Neuronal stem cell (in vitro differentiated cells): ENCODE results near the gene TCN1.
"Not testable (repeated sequence)": the region's sequence is repeated elsewhere in the genome, so short reads cannot be mapped to it uniquely, and the experiment has no call there.

ENCODE experiments used
- DNase-seq: peaks from one replicate; pipeline ENCODE4 v3.0.0-alpha.2; 2013; ENCODE audit warnings: low spot score
- H2AFZ ChIP-seq: one replicate; pipeline ENCODE4 v1.6.1; 2013; ENCODE audit warnings: mild to moderate bottlenecking, low read length, inconsistent platforms
- H2AK5ac ChIP-seq: 2 replicates; pipeline ENCODE4 v1.6.1; 2013; ENCODE audit warnings: low read depth, mild to moderate bottlenecking, inconsistent platforms, low read length, moderate library complexity, mixed read lengths
- H2BK120ac ChIP-seq: 2 replicates; pipeline ENCODE4 v1.6.1; 2013; ENCODE audit warnings: low read depth, mild to moderate bottlenecking, inconsistent platforms, low read length, moderate library complexity, mixed read lengths
- H2BK12ac ChIP-seq: one replicate; pipeline ENCODE4 v1.6.1; 2013; ENCODE audit warnings: low read length, inconsistent platforms
- H2BK15ac ChIP-seq: 2 replicates; pipeline ENCODE4 v1.6.1; 2013; ENCODE audit warnings: mild to moderate bottlenecking, low read length, inconsistent platforms, mixed read lengths
- H2BK5ac ChIP-seq: one replicate; pipeline ENCODE4 v1.6.1; 2013; ENCODE audit warnings: inconsistent platforms, mild to moderate bottlenecking, low read length, moderate library complexity
- H3K14ac ChIP-seq: one replicate; pipeline ENCODE4 v1.6.1; 2013; ENCODE audit warnings: low read length, inconsistent platforms
- H3K18ac ChIP-seq: 2 replicates; pipeline ENCODE4 v1.6.1; 2013; ENCODE audit warnings: low read length, inconsistent platforms
- H3K23ac ChIP-seq: 2 replicates; pipeline ENCODE4 v1.6.1; 2013; ENCODE audit warnings: low read depth, mild to moderate bottlenecking, mixed read lengths, low read length, inconsistent platforms; ENCODE audit not compliant: poor library complexity
- H3K27ac ChIP-seq: replicated peaks from 3 replicates; pipeline ENCODE4 v1.5.1; 2013; ENCODE audit warnings: low read length, inconsistent platforms
- H3K27me3 ChIP-seq, 3 experiments: 2 replicates each; pipeline ENCODE4 v1.6.1; 2013; ENCODE audit warnings: low read length in 3 of 3, mild to moderate bottlenecking in 2 of 3, inconsistent platforms in 1 of 3, low read depth in 1 of 3, mixed read lengths in 1 of 3, moderate library complexity in 1 of 3; ENCODE audit not compliant: control insufficient read depth in 3 of 3, insufficient read depth in 3 of 3
- H3K36me3 ChIP-seq, 2 donors: replicated peaks in 1 of 2; 2 replicates each; pipeline ENCODE4 v1.6.1; 2013; ENCODE audit warnings: low read length in 2 of 2; ENCODE audit not compliant: control insufficient read depth in 2 of 2, insufficient read depth in 2 of 2
- H3K4ac ChIP-seq: 2 replicates; pipeline ENCODE4 v1.6.1; 2013; ENCODE audit warnings: inconsistent platforms, mild to moderate bottlenecking, low read length, moderate library complexity
- H3K4me1 ChIP-seq, 2 donors: 1 replicate in 1 of 2; 2 replicates in 1 of 2; pipeline ENCODE4 v1.6.1; 2013; ENCODE audit warnings: low read length in 2 of 2, low read depth in 1 of 2; ENCODE audit not compliant: control insufficient read depth in 2 of 2, insufficient read depth in 1 of 2
- H3K4me2 ChIP-seq: one replicate; pipeline ENCODE4 v1.6.1; 2013; ENCODE audit warnings: mild to moderate bottlenecking, low read length, inconsistent platforms; ENCODE audit not compliant: insufficient read depth, poor library complexity, severe bottlenecking
- H3K4me3 ChIP-seq, 2 donors: 2 replicates each; pipeline ENCODE4 v1.5.1; 2013; ENCODE audit warnings: low read length in 2 of 2, mild to moderate bottlenecking in 2 of 2, inconsistent platforms in 1 of 2, moderate library complexity in 1 of 2
- H3K79me1 ChIP-seq: one replicate; pipeline ENCODE4 v1.6.1; 2013; ENCODE audit warnings: low read depth, mild to moderate bottlenecking, inconsistent platforms, low read length, moderate library complexity
- H3K9ac ChIP-seq: one replicate; pipeline ENCODE4 v1.6.1; 2013; ENCODE audit warnings: mild to moderate bottlenecking, low read depth, low read length, inconsistent platforms; ENCODE audit not compliant: poor library complexity
- H3K9me3 ChIP-seq, 2 donors: replicated peaks in 1 of 2; 2 replicates each; pipeline versions ENCODE3 to v1.6.1; 2013; ENCODE audit warnings: low read length in 2 of 2, mild to moderate bottlenecking in 2 of 2, inconsistent platforms in 1 of 2, low read depth in 1 of 2, mixed read lengths in 1 of 2, moderate library complexity in 1 of 2; ENCODE audit not compliant: control insufficient read depth in 2 of 2, insufficient read depth in 1 of 2
- H4K8ac ChIP-seq: one replicate; pipeline ENCODE4 v1.6.1; 2013; ENCODE audit warnings: low read depth, mild to moderate bottlenecking, inconsistent platforms, low read length, moderate library complexity
- H4K91ac ChIP-seq: one replicate; pipeline ENCODE4 v1.6.1; 2013; ENCODE audit warnings: low read length, low read depth, mild to moderate bottlenecking, inconsistent platforms; ENCODE audit not compliant: poor library complexity
- WGBS, 2 donors: extraction: QIAGEN DNeasy Blood & Tissue Kit; methylation state at CpG; one replicate each; pipeline ENCODE4 v1.1.7; 2013; ENCODE audit warnings: missing lambda C conversion rate in 2 of 2, mixed read lengths in 1 of 2; ENCODE audit not compliant: insufficient read length in 2 of 2, insufficient replicate concordance in 1 of 2; ENCODE audit errors: extremely low coverage in 2 of 2; 5-methylcytosine and 5-hydroxymethylcytosine counted together

Gene TCN1

DNA sequence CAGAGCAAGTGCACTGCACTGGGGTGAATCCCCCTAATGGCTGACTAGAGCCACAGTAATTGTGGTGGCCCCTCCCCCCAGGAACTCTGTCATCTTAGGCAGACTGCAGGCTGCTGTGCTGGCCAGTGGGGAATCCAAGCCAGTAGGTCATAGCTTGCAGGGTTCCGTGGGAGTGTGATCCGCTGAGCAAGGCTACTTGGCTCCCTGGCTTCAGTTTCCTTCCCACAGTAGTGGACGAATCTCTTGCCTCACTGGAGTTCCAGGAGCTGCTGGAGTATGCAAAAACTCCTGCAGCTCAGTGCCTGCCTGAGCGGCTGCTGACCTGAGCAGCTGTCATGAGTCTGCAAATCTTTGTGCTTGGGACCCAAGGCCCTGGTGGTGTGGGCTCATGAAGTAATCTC is 25.5 kb upstream of the TCN1 start:
- Histone ChIP-seq H2BK12ac (no peak overlapping the region), H3K23ac (peak overlapping the region; percentile 5), H3K36me3 (no peaks in the 10 kb centered on the region), H3K4me1 (peaks cover 0 to 7% of the 10 kb centered on the region in 2 donors), H2BK15ac (no peak overlapping the region), H3K18ac (peak overlapping the region; percentile 88), H2AFZ (peak overlapping the region; percentile 9), H3K9ac (peak overlapping the region; percentile 45), H3K27ac (no peak overlapping the region), H3K79me1 (no peaks in the 10 kb centered on the region), H3K14ac (no peak overlapping the region), H4K8ac (no peak overlapping the region), H3K9me3 (peaks cover 0 to 2% of the 10 kb centered on the region in 2 donors), H3K27me3 (no peaks in the 10 kb centered on the region), H2BK5ac (no peak overlapping the region), H2BK120ac (no peak overlapping the region), H2AK5ac (no peak overlapping the region), H3K4me3 (no peak overlapping the region), H3K4ac (no peak overlapping the region), H3K4me2 (no peak overlapping the region), H4K91ac (no peak overlapping the region)
- WGBS, 2 donors, result no CpG with 5 or more reads among the region's 4 CpGs
- DNase-seq, result peak; percentile 15

- not testable (repeated sequence) for H3K9ac ChIP-seq
These were observed 20.9 kb upstream of the TCN1 start for GRCh38 chr11:59887156-59887555.

DNA sequence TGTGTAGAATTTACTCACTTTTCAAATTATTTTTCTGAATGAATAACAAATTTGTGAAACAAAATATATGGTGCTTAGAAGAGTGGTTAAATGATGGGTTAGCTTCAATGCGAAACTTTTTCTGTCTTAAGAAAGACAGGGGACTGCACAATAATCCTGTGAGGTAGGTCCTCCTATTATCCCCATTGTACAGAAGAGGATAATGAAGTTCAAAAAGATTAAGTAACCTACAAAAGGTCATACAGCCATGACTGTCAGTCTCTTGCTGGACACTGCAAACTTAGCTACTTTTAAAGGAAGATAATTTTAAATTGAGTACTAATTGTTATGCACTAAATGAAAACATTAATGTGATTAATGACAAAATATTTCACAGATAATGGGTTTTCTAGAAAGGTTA is 17.3 kb upstream of the TCN1 start:
- WGBS, 2 donors, result no CpG with 5 or more reads among the region's 1 CpG
- Histone ChIP-seq H3K23ac (no peak overlapping the region), H3K27me3 (no peaks in the 10 kb centered on the region), H3K27ac (no peak overlapping the region), H3K79me1 (no peaks in the 10 kb centered on the region), H4K8ac (no peak overlapping the region), H4K91ac (no peak overlapping the region), H3K4me2 (no peak overlapping the region), H3K14ac (no peak overlapping the region), H3K9ac (no peak overlapping the region), H3K9me3 (no peaks in the 10 kb centered on the region), H2AFZ (no peak overlapping the region), H3K36me3 (no peaks in the 10 kb centered on the region), H3K18ac (no peak overlapping the region), H3K4me1 (no peaks in the 10 kb centered on the region), H2AK5ac (no peak overlapping the region), H2BK15ac (no peak overlapping the region), H2BK5ac (no peak overlapping the region), H2BK12ac (no peak overlapping the region), H3K4ac (no peak overlapping the region), H3K4me3 (no peak overlapping the region), H2BK120ac (no peak overlapping the region)
- no peak for DNase-seq

More at GRCh38 chr11:59887156-59887555, 20.9 kb upstream of the TCN1 start:
- H3K4ac ChIP-seq, H2BK12ac ChIP-seq, H2BK15ac ChIP-seq, H3K36me3 ChIP-seq, H3K18ac ChIP-seq, H3K14ac ChIP-seq, H4K8ac ChIP-seq, H3K9me3 ChIP-seq, H3K79me1 ChIP-seq, H3K23ac ChIP-seq, H3K4me2 ChIP-seq, H3K4me1 ChIP-seq, DNase-seq, H3K27me3 ChIP-seq, H2BK5ac ChIP-seq, H2AK5ac ChIP-seq, H2BK120ac ChIP-seq, H4K91ac ChIP-seq, H2AFZ ChIP-seq, H3K4me3 ChIP-seq, H3K27ac ChIP-seq: not testable (repeated sequence)

GRCh38 chr11:59879567-59879966 is 13.3 kb upstream of the TCN1 start:
- H3K79me1 ChIP-seq, result no peaks in the 10 kb centered on the region
- H3K18ac ChIP-seq, result no peak overlapping the region
- no peaks in the 10 kb centered on the region for H3K9me3 ChIP-seq
- no peak overlapping the region for H2BK15ac ChIP-seq
- no peak overlapping the region for H3K4me3 ChIP-seq
- H3K27me3 ChIP-seq, result no peaks in the 10 kb centered on the region
- no peak overlapping the region for H2AK5ac ChIP-seq
- no peaks in the 10 kb centered on the region for H3K36me3 ChIP-seq
- no peak overlapping the region for H3K27ac ChIP-seq
- H2AFZ ChIP-seq, result no peak overlapping the region
- H2BK120ac ChIP-seq, result no peak overlapping the region
- WGBS, 2 donors, result no CpG with 5 or more reads among the region's 1 CpG
- H3K4me1 ChIP-seq, result no peaks in the 10 kb centered on the region
- H2BK5ac ChIP-seq, result no peak overlapping the region
- DNase-seq, result no peak
- H3K9ac ChIP-seq, result no peak overlapping the region
- H3K23ac ChIP-seq, result no peak overlapping the region
- H3K4ac ChIP-seq, result no peak overlapping the region
- H4K91ac ChIP-seq, result no peak overlapping the region
- H4K8ac ChIP-seq, result no peak overlapping the region
- H3K14ac ChIP-seq, result no peak overlapping the region
- H2BK12ac ChIP-seq, result no peak overlapping the region
- no peak overlapping the region for H3K4me2 ChIP-seq
